ENCODE results near the gene PCLO.
"Not testable (repeated sequence)": the region's sequence is repeated elsewhere in the genome, so short reads cannot be mapped to it uniquely, and the experiment has no call there.

PCLO gene

DNA sequence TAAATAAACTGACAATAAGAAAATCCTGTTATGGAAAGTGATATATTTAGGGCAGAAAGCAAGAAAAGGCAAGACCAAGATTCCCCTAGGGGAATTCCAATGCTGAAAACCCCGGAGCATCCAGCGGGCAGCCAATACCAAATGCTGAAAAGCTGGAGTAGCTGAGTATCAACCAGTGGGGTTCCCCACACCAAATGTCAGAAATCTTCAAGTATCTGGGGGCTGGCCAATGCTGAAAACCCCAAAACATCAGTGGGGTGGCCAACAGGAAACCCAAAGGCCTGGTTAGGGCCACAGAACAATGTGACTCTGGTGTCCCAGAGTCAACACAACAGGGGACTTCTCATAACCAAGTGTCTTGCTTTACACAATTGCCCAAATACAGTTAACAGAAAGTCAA is 447.3 kb downstream of the PCLO start:
- FAIRE-seq: no peak

GRCh38 chr7:82714883-82715282 is 447.8 kb downstream of the PCLO start:
- no peak for FAIRE-seq

DNA sequence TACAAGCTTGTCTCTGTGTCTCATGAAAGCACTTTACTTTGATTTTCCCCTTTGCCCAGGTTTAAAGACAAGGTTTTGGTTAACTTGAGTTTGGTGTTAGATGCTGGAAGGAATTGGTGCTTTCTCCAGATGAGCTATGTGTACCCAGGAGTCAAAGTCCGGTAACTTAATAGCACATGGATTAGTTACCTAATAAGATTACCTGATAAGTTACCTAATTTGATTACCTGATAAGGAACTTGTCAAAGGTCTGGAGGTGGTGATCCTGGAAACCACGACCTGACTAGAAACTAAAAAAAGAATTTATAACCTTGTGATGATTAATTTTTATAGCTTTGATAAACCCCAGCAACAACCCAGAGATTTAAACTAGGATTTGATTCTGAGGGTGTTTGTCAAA is 449.2 kb downstream of the PCLO start:
- FAIRE-seq: no peak

GRCh38 chr7:82706344-82706743 is 456.3 kb downstream of the PCLO start:
- FAIRE-seq: not testable (repeated sequence)

GRCh38 chr7:82705517-82706260 is 457.0 kb downstream of the PCLO start:
- no peak for FAIRE-seq

DNA sequence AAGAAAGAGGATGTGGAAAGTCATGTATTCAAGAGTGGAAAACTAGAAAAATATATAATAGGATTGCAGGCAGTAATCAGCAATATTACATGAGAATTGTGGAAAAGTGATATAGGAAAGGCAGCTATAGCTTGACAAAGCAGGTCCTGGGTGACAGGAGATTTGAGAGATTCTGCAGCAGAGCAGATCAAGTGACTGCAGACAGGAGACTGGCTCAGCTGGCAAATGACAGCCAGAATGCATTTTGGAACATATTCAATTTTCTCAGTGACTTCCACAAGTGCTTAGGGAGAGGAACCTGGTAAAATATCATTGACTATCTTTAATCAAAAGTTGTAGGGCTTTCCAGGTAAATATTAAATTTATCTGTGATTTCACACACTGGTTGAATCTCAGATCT is 458.6 kb downstream of the PCLO start:
- FAIRE-seq: no peak
